AG10803 (cell line): ENCODE results near the gene PDE4C.

Source experiments
- DNase-seq: peaks from one replicate; pipeline ENCODE4 v3.0.0; 2010; ENCODE audit warnings: low read depth
- H3K4me3 ChIP-seq: 2 replicates; pipeline ENCODE4 v1.5.1; 2011; ENCODE audit warnings: mild to moderate bottlenecking, low read length, control low read depth
- TF ChIP-seq, protein P1 (sequence below): conservative IDR thresholded peaks from 2 replicates; pipeline ENCODE4 v1.5.1; 2011; ENCODE audit warnings: mild to moderate bottlenecking, low read length, control low read depth, inconsistent platforms

PDE4C gene

DNA sequence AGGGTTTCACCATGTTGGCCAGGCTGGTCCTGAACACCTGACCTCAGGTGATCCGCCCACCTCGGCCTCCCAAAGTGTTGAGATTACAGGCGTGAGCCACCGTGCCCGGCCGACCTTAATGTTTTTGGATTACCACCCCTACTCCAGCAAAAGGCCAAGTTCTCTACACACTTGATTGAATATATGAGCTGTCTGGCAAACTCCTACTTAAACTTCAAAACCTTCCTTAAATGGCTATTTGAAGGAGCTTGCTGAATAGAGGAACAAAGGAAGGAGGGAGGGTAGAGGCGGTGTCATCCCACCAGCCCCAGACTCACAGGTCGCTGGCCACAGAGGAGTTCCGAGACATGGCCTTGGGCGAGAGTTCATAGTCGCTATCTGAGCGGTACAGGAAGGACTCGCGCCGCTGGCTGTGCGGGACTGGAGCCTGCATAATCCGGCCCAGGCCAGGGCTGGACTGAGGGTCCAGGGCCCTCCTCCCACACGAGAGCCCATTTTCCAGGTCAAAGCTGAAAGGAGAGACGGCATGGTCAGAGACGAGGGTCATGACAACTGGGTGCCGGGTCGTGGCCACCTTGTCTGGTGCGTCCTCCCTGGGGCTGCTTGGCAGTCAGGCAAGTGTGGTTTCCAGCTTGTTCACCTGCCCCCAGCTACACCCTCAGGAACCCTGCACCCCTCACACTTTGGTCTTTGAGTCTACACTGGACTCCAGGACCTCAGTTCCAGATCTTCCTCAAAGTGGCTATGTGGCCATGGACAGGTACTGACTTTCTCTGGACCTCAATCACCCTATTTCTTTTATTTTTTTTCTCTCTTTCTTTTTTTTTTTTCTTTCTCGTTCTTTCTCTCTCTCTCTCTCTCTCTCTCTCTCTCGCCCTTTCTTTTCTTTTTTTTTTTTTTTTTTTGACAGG lies 4.2 kb downstream of the PDE4C start:
- DNase-seq, result no peak
- no peak overlapping the region for H3K4me3 ChIP-seq
- TF ChIP-seq, protein P1, sequence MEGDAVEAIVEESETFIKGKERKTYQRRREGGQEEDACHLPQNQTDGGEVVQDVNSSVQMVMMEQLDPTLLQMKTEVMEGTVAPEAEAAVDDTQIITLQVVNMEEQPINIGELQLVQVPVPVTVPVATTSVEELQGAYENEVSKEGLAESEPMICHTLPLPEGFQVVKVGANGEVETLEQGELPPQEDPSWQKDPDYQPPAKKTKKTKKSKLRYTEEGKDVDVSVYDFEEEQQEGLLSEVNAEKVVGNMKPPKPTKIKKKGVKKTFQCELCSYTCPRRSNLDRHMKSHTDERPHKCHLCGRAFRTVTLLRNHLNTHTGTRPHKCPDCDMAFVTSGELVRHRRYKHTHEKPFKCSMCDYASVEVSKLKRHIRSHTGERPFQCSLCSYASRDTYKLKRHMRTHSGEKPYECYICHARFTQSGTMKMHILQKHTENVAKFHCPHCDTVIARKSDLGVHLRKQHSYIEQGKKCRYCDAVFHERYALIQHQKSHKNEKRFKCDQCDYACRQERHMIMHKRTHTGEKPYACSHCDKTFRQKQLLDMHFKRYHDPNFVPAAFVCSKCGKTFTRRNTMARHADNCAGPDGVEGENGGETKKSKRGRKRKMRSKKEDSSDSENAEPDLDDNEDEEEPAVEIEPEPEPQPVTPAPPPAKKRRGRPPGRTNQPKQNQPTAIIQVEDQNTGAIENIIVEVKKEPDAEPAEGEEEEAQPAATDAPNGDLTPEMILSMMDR, result no peak

DNA sequence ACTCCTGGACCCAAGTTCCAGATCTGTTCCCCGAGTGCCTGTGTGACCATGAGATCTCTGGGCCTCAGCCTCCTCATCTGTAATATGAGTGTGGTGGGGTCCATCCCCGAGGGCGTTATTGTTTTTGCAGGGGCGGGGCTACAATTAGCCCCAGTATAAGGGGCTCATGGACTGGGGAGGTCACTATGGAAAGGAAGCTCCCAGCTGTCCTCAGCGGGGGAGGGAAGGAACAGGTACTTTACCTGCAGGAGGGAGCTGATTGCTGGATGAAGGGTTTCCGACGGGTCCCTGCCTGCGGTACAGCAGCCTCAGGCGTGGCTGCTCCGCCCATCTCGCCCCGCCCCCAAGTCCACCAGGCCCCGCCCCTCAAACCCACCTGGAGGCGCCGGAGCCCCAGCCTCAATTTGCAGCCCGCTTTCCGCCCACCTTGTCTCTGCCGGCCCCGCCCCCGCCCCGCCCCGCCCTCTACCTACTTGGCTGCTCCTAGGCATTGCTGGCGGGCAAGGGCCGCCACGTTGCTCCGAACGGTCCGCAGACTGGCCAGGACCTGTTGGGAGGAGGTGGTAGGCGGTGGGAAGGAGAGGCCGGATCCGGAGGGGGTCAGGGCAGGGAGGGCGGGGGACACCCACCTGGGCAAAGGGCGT lies 5.5 kb downstream of the PDE4C start:
- DNase-seq, result no peak
- TF ChIP-seq, protein P1, result no peak
- no peak overlapping the region for H3K4me3 ChIP-seq

DNA sequence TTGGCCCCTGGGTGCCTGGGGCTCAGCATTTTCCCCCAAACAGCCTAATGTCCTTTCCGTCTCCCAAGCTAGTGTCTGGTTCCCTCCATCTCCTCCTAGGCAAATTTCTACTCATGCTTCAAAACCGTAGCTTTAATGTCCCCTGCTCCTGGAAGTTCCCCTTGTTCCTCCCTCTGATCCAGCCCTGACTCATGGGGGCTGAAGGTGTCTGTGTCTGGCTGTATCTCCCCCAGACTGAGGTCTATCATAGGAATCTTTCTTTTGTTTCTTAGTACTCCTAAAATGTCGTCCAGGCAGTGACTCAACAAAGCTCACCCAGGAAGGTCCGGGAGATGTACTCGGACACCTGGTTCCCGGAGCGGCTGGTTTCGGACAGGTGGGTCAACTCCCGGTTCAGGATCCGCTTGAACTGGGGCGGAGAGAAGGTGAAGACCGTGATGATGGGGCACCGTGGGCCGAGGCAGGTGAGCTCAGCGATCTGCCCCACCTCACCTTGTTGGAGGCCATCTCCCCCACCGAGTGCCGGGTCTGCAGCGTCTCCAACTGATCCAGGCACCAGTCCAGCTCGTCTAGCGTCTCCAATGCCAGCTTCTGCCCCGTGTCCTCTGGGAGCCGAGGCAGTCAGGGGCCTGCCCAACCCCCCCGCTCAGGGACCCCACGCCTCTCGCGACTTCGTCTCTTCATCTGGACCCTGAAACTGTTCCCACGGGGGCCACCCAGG lies 6.2 kb downstream of the PDE4C start:
- TF ChIP-seq, protein P1, result no peak
- no peak overlapping the region for H3K4me3 ChIP-seq
- DNase-seq, result no peak

DNA sequence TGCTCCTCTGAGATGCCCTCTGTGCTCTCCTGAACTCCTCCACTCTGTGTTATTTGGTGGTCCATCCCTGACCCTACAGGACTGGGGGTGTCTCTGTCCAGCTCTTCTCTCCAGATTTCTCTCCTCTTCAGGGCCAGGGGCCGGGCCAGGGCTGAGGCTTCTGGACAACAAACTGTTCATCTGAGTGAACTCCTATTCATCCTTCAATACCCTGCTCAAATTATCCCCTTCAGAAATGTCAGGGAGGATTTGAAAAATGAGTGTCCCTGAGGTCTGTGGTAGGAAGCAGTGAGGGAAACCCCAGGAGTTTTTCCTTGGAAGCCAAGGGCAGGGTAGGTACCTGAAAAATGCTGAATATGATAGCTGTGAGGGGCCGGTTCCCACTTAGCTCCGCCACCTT lies 7.6 kb downstream of the PDE4C start:
- H3K4me3 ChIP-seq, result no peak overlapping the region
- DNase-seq, result no peak
- TF ChIP-seq, protein P1, result no peak

DNA sequence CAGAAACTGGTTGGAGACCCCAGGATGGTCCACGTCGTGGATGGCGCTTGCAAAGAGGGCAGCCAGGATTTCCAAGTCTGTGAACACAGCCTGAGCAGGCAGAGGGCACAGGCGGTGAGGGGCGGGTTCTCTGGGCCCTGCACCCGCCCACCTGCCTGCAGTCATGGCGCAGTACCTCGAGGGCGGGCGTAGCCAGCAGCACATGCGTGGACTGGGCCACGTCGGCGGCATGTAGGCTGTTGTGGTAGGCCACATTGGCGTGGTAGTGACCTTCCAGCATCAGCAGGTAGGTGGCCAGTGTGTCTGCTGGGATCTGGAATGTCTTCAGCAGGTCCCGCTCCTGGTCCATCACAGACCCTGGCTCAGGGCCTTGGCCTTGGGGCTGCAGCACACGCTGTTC lies 8.1 kb downstream of the PDE4C start:
- DNase-seq, result no peak
- TF ChIP-seq, protein P1, result no peak
- no peak overlapping the region for H3K4me3 ChIP-seq

DNA sequence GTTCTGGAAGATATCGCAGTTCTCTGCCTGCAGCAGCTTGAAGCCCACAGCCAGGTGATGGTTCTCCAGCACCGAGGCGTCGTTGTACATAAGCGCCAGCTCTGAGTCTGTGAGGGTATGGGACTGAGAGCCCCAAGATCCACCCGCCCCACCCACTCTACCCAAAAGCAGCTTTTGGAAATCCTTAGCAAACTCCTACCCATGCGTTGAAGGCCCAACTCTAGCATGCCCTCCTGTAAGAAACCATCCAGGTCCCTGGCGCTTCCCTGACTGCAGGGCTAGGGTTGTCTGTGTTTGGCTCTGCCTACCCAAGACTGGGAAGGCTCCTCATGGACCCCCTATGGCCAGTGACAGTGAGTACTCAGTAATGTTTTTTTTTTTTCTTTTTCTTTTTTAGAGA lies 9.4 kb downstream of the PDE4C start:
- no peak for DNase-seq
- TF ChIP-seq, protein P1, result no peak
- no peak overlapping the region for H3K4me3 ChIP-seq
